Lower lobe of right lung (tissue), 2 donors: ENCODE results near the gene PCDH1. TPM values are rescaled to one million over a fixed set of nuclear protein-coding genes. Genes with fewer than 3 reads are reported as not detected.

Experiments used
- ATAC-seq, 2 donors: fragments of 200-7000 bp; cut with Tn5 transposase; one replicate each; pipeline ENCODE4 v1.9.1; 2020 to 2022; ENCODE audit warnings: mild to moderate bottlenecking in 2 of 2, moderate library complexity in 2 of 2
- DNase-seq: peaks from one replicate; pipeline ENCODE4 v3.0.0-alpha.2; 2020
- H3K27ac ChIP-seq: fragments of 200-600 bp; one replicate; pipeline ENCODE4 v1.8.0; 2022
- H3K27me3 ChIP-seq: fragments of 200-600 bp; one replicate; pipeline ENCODE4 v1.8.0; 2022; ENCODE audit warnings: low read depth
- H3K36me3 ChIP-seq: fragments of 200-600 bp; one replicate; pipeline ENCODE4 v1.8.0; 2022; ENCODE audit warnings: mild to moderate bottlenecking
- H3K4me1 ChIP-seq: fragments of 200-600 bp; one replicate; pipeline ENCODE4 v1.8.0; 2022
- H3K4me3 ChIP-seq: fragments of 200-600 bp; one replicate; pipeline ENCODE4 v1.8.0; 2022; ENCODE audit warnings: mild to moderate bottlenecking
- H3K9me3 ChIP-seq: fragments of 200-600 bp; one replicate; pipeline ENCODE4 v1.8.0; 2022
- intact Hi-C: fragments of 100-400 bp; cut with DNase I; formaldehyde crosslinking; loops from one replicate; pipeline ENCODE4 v1.11.0; 2022
- total RNA-seq: library from RNA; stranded (reverse); fragmentation: NEBNext Ultra II Directional; extraction: Animal tissue kit (Norgen Biotek cat#: 25700); gene quantifications from one replicate; pipeline ENCODE4 v1.2.1, GENCODE V29; 2021
- TF ChIP-seq, protein P1 (sequence below): fragments of 200-600 bp; IDR thresholded peaks from one replicate; pipeline ENCODE4 v1.8.0; 2022; ENCODE audit warnings: antibody characterized with exemption, mild to moderate bottlenecking
- donor health status: DM: no; HTN: yes; CAD: no; lungs with severe emphysema.

PCDH1 gene
- total RNA-seq, 1 donor from 2014 or later, result 55.7 TPM

DNA sequence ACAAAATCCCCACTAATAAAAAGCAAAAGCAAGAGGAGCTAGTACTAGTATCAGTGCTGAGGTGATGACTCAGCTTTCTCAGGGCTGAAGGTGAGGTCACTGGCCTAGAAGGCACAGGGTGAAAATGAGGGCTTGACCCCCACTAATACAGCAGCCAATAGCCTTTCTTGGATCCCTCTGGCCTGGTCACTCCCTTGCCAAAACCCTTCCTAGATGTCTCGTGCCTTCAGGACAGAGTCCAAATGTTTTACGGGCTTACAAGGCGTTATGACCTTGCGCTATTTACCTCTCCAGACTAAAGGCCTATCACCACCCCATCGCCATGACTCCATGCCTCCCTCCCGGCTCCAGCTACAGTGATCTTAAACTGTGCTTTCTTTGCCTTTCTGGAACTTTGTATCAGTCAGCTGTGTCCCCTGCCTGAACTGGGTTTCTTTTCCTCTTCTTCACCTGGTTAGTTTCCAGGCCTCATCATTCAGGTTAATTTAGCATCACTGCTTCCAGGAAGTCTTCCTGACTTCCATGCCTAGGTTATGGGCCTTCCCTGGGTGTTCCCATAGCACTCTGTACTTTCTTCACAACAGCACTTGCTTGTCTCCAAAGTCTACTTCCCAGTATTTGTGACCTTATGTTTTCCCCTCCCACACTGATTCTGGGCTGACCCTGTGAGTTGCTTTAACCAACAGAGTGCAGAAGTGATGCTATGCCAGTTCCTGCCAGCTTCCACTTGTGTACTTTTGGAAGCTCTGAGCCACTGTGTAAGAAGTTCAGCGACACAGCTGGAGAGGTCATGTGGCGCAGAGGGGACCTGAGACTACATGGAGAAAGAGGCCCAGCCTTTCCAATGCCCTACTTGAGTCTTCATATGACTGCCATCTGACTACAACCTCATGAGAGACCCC is 41.3 kb upstream of the PCDH1 start:
- Histone ChIP-seq H3K4me1 (peaks cover 11% of the 10 kb centered on the region), H3K36me3 (no peaks in the 10 kb centered on the region), H3K9me3 (no peaks in the 10 kb centered on the region), H3K4me3 (no peak overlapping the region), H3K27me3 (no peaks in the 10 kb centered on the region), H3K27ac (no peak overlapping the region)
- intact Hi-C loops, result no loop called here
- DNase-seq, result no peak
- ATAC-seq, result no peak
- TF ChIP-seq, protein P1, sequence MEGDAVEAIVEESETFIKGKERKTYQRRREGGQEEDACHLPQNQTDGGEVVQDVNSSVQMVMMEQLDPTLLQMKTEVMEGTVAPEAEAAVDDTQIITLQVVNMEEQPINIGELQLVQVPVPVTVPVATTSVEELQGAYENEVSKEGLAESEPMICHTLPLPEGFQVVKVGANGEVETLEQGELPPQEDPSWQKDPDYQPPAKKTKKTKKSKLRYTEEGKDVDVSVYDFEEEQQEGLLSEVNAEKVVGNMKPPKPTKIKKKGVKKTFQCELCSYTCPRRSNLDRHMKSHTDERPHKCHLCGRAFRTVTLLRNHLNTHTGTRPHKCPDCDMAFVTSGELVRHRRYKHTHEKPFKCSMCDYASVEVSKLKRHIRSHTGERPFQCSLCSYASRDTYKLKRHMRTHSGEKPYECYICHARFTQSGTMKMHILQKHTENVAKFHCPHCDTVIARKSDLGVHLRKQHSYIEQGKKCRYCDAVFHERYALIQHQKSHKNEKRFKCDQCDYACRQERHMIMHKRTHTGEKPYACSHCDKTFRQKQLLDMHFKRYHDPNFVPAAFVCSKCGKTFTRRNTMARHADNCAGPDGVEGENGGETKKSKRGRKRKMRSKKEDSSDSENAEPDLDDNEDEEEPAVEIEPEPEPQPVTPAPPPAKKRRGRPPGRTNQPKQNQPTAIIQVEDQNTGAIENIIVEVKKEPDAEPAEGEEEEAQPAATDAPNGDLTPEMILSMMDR, result no peak

DNA sequence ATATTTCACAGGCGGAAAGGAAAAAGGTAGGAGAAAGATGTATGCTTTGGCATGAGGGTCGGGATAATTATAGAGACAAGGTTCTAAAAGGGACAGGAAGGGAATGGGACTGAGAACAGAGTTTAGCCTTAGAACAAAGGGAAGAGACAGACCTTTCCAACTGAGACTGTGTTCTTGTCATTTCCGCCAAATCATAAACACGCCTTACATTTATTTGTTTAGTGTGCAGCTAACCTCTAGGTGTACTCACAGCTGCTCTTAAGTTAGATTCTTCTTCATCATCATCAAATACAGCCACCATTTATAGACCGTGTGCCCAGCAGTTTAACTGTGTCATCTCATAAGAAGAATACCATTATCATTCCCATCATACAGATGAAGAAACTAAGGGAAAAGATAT is 39.5 kb upstream of the PCDH1 start:
- TF ChIP-seq, protein P1, result no peak
- Histone ChIP-seq H3K27ac (no peak overlapping the region), H3K4me1 (peaks cover 9% of the 10 kb centered on the region), H3K27me3 (peaks cover 14% of the 10 kb centered on the region), H3K9me3 (no peaks in the 10 kb centered on the region), H3K4me3 (no peak overlapping the region), H3K36me3 (no peaks in the 10 kb centered on the region)
- ATAC-seq (no peak), DNase-seq (no peak)
- intact Hi-C loops, result no loop called here

DNA sequence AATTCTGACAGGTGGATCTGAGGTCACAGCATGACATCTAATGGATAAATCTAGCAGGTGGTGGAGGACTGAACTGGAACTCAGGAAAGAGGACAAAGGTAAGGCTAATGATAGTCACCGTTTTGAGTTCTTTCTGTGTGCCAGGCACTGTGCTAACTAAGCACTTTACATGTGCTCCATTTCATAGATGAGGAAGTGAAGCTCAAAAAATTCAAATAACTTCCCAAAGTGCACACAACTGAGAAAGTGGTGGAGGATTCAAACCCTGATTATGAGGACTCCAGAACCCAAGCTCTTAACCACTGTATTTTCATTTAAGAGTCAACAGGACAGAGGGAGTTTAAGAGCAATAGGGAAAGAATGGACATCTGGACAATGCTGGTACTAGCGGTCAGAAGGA is 38.3 kb upstream of the PCDH1 start:
- peaks cover 7% of the 10 kb centered on the region for H3K4me1 ChIP-seq
- H3K36me3 ChIP-seq, result no peaks in the 10 kb centered on the region
- intact Hi-C loops, result no loop called here
- no peaks in the 10 kb centered on the region for H3K9me3 ChIP-seq
- DNase-seq (no peak), ATAC-seq (no peak)
- H3K4me3 ChIP-seq, result no peak overlapping the region
- H3K27ac ChIP-seq, result no peak overlapping the region
- TF ChIP-seq, protein P1, result no peak
- peaks cover 16% of the 10 kb centered on the region for H3K27me3 ChIP-seq

DNA sequence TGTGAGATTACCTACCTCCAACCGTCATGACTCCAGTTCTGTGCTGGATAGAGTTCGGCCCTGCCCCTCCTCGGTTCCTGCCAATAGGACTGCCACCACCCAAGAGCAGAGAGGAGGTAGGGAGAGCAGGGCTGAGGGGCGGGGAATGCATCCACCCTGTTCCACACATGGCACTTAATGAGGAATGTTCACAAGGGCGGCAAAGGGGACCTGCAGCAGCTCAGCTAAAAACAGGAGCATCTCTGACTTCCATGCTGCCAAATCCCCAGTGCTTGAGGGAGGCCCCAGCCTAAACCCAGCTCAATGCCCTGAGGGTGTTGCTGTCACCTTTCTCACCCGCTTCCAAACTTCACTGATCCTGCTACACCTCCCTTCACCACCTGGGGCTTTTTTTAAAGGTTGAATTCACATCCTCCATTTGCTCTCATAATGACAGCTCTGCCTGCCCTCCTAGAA is 37.7 kb upstream of the PCDH1 start:
- H3K27me3 ChIP-seq, result peaks cover 16% of the 10 kb centered on the region
- no peak overlapping the region for H3K27ac ChIP-seq
- intact Hi-C loops, result no loop called here
- ATAC-seq (no peak), DNase-seq (no peak)
- H3K4me3 ChIP-seq, result no peak overlapping the region
- no peaks in the 10 kb centered on the region for H3K36me3 ChIP-seq
- no peaks in the 10 kb centered on the region for H3K9me3 ChIP-seq
- peaks cover 7% of the 10 kb centered on the region for H3K4me1 ChIP-seq
- TF ChIP-seq, protein P1, result no peak

DNA sequence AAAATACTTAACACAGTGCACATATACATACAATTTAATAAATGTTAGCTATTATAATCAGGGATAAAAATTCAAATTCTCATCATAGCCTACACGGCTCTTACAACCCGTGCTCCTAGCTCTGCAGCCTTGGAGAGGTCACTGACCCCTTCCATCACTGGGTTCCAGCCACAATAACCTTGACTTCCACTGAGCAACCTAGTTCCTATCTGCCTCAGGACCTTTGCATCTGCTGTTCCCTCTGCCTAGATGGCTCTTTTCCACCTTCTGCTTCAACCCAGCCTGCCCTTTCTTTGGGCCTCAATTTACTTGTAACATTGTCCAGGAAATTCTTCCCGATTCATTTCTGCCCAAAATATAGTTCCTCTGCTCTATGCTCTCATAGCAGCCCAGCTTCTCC is 36.6 kb upstream of the PCDH1 start:
- no peaks in the 10 kb centered on the region for H3K36me3 ChIP-seq
- TF ChIP-seq, protein P1, result no peak
- peaks cover 7% of the 10 kb centered on the region for H3K4me1 ChIP-seq
- no peak overlapping the region for H3K27ac ChIP-seq
- no peaks in the 10 kb centered on the region for H3K9me3 ChIP-seq
- DNase-seq, result no peak
- intact Hi-C loops, result no loop called here
- peaks cover 16% of the 10 kb centered on the region for H3K27me3 ChIP-seq
- no peak overlapping the region for H3K4me3 ChIP-seq
- ATAC-seq, result no peak
